PC-3 (cell line): Measurements from ENCODE around the gene NRSN1. TPM values are rescaled to one million over a fixed set of nuclear protein-coding genes. Genes with fewer than 3 reads are reported as not detected.

ENCODE experiments used
- ATAC-seq: fragments of 200-7000 bp; cut with Tn5 transposase; 2 replicates; pipeline ENCODE4 v1.9.1; 2020; ENCODE audit warnings: mild to moderate bottlenecking, moderate library complexity
- BruUV-seq: library from RNA; stranded (reverse); fragments of 400-500 nt; replicated peaks from 2 replicates; lab custom pipeline; 2021; lab: Mats Ljungman, UMichigan
- CTCF ChIA-PET: fragments of 300-600 bp; sonication (Branson Sonifier 250); formaldehyde crosslinking; loops from one replicate; lab custom pipeline; 2022; ENCODE audit warnings: antibody characterized with exemption; lab: Charles Lee
- POLR2A ChIA-PET: fragments of 300-600 bp; sonication (Branson Sonifier 250); formaldehyde crosslinking; loops from one replicate; lab custom pipeline; 2022; ENCODE audit warnings: antibody characterized with exemption; ENCODE audit not compliant: unreplicated experiment; lab: Charles Lee
- DNase-seq: peaks from one replicate; pipeline ENCODE4 v3.0.0-alpha.2; 2015
- H2AFZ ChIP-seq: fragments of 300-600 bp; sonication (generic); 2 replicates; pipeline ENCODE4 v1.6.0; 2016; ENCODE audit warnings: antibody characterized with exemption, low read length
- H3F3A ChIP-seq: fragments of 300-600 bp; sonication (generic); one replicate; pipeline ENCODE4 v1.6.0; 2017; ENCODE audit warnings: antibody characterized with exemption, low read length, control low read depth, mild to moderate bottlenecking; ENCODE audit not compliant: unreplicated experiment
- H3K27ac ChIP-seq: fragments of 300-600 bp; sonication (generic); 2 replicates; pipeline ENCODE4 v1.5.1; 2016; ENCODE audit warnings: mild to moderate bottlenecking, low read length
- H3K27me3 ChIP-seq: fragments of 300-600 bp; sonication (generic); 2 replicates; pipeline ENCODE4 v1.6.1; 2016; ENCODE audit warnings: low read length, mixed read lengths
- H3K36me3 ChIP-seq: fragments of 300-600 bp; sonication (generic); 2 replicates; pipeline ENCODE4 v1.6.1; 2016; ENCODE audit warnings: low read depth, mixed run types, low read length, mixed read lengths
- H3K4me1 ChIP-seq: fragments of 300-600 bp; sonication (generic); 2 replicates; pipeline ENCODE4 v1.5.1; 2016; ENCODE audit warnings: low read length; ENCODE audit not compliant: insufficient read depth
- H3K4me2 ChIP-seq: fragments of 300-600 bp; sonication (generic); 2 replicates; pipeline ENCODE4 v1.6.0; 2016; ENCODE audit warnings: low read length
- H3K4me3 ChIP-seq: fragments of 300-600 bp; sonication (generic); 2 replicates; pipeline ENCODE4 v1.5.1; 2016; ENCODE audit warnings: mild to moderate bottlenecking, low read length, mixed read lengths
- H3K79me2 ChIP-seq: fragments of 300-600 bp; sonication (generic); 2 replicates; pipeline ENCODE4 v1.6.1; 2017; ENCODE audit warnings: low read length, mixed read lengths
- H3K9ac ChIP-seq: fragments of 300-600 bp; sonication (generic); 2 replicates; pipeline ENCODE4 v1.6.0; 2016; ENCODE audit warnings: mild to moderate bottlenecking, low read length
- H3K9me2 ChIP-seq: fragments of 300-600 bp; sonication (generic); replicated peaks from 2 replicates; pipeline ENCODE4 v1.6.1; 2016; ENCODE audit warnings: mixed run types, low read length, mixed read lengths
- H3K9me3 ChIP-seq: fragments of 300-600 bp; sonication (generic); 2 replicates; pipeline ENCODE4 v1.6.1; 2016; ENCODE audit warnings: low read length, mixed read lengths
- H4K20me1 ChIP-seq: fragments of 300-600 bp; sonication (generic); 2 replicates; pipeline ENCODE4 v1.6.1; 2016; ENCODE audit warnings: low read length, mixed read lengths
- EZH2 ChIP-seq: fragments of 300-600 bp; sonication (generic); IDR thresholded peaks from one replicate; pipeline ENCODE4 v1.6.1; 2017; ENCODE audit warnings: antibody characterized with exemption, mild to moderate bottlenecking, low read length; ENCODE audit not compliant: unreplicated experiment
- EZH2phosphoT487 ChIP-seq: fragments of 300-600 bp; sonication (generic); IDR thresholded peaks from 2 replicates; pipeline ENCODE4 v1.6.1; 2018; ENCODE audit warnings: mild to moderate bottlenecking, antibody characterized with exemption, low read length, borderline replicate concordance
- intact Hi-C: fragments of 100-400 bp; cut with micrococcal nuclease; formaldehyde crosslinking; loops from 2 replicates; pipeline ENCODE4 v1.9.0; 2023
- total RNA-seq: library from RNA; depleted of rRNA; stranded (reverse); fragments of >200 nt; gene quantifications from 2 replicates; pipeline ENCODE4 v1.2.3, GENCODE V29; 2014
- TF ChIP-seq, protein P1 (sequence below): fragments of 300-600 bp; sonication (generic); conservative IDR thresholded peaks from 2 replicates; pipeline ENCODE4 v1.5.1; 2017; ENCODE audit warnings: antibody characterized with exemption, low read depth, mild to moderate bottlenecking, low read length

NRSN1 gene
- total RNA-seq, 1 experiment from 2014 or later: not detected

DNA sequence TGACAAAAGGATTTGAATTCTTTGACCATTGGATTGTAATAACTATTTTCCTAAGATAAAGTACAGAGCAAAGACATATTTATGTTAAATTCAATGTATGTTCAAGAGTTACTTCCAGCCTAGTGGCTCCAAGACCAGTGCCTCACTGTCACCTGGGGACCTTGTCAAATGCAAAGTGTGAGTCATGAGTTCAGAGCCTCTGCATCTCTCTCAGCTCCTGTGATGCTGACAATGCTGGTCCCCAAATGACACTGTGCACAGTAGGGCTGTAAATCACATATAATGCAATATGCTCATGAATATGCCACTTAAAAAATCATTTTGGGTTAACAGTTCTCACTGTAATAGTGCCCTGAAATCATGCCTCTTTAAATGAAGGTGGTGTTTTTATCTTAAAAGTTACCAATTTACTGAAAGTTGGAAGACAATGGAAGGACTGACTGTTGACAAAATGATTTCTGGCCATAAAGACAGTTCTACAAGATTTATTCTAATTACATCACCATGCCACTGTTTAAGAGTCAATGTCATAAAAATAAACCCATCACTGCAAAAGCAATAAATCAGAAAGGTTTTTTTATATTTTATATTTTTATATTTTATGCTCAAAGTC, 62.1 kb downstream of the NRSN1 start:
- Histone ChIP-seq H3K27ac (no peak overlapping the region), H3K4me1 (no peaks in the 10 kb centered on the region), H3K79me2 (no peaks in the 10 kb centered on the region), H3F3A (no peaks in the 10 kb centered on the region), H3K9me3 (no peaks in the 10 kb centered on the region), H3K27me3 (peaks cover 84% of the 10 kb centered on the region), H3K4me2 (no peak overlapping the region), H2AFZ (no peak overlapping the region), H3K36me3 (no peaks in the 10 kb centered on the region), H3K9me2 (no peaks in the 10 kb centered on the region), H3K9ac (no peak overlapping the region), H3K4me3 (no peak overlapping the region), H4K20me1 (no peaks in the 10 kb centered on the region)
- ATAC-seq (no peak), DNase-seq (no peak)
- CTCF ChIA-PET: no interaction called here
- TF ChIP-seq EZH2phosphoT487 (no peak), EZH2 (no peak)
- TF ChIP-seq, protein P1, sequence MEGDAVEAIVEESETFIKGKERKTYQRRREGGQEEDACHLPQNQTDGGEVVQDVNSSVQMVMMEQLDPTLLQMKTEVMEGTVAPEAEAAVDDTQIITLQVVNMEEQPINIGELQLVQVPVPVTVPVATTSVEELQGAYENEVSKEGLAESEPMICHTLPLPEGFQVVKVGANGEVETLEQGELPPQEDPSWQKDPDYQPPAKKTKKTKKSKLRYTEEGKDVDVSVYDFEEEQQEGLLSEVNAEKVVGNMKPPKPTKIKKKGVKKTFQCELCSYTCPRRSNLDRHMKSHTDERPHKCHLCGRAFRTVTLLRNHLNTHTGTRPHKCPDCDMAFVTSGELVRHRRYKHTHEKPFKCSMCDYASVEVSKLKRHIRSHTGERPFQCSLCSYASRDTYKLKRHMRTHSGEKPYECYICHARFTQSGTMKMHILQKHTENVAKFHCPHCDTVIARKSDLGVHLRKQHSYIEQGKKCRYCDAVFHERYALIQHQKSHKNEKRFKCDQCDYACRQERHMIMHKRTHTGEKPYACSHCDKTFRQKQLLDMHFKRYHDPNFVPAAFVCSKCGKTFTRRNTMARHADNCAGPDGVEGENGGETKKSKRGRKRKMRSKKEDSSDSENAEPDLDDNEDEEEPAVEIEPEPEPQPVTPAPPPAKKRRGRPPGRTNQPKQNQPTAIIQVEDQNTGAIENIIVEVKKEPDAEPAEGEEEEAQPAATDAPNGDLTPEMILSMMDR: no peak
- BruUV-seq: no TSS peak
- POLR2A ChIA-PET: no interaction called here
- intact Hi-C loops: no loop called here

DNA sequence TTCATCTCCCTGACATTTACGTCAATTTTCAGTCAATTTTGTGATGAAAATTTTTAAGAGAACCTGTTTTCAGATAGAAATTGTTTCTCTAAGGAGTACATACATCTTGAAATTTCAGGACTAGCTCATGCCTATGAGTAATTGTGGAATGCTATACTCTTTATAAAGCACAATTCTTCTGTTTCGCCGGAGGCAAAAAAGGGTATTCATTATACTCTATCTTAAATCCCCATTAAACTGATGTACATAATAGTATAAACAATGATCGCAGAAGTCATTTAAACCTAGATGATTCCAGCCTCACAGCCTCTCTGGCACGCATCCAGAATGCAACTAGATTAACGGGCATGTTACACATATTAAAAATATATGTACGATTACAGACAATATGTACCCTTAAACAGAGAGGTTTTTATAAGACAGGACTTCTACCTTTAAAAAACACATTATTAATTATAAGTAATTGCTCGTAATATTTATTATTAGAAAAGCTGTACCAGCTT, 62.6 kb downstream of the NRSN1 start:
- Histone ChIP-seq H3K79me2 (no peaks in the 10 kb centered on the region), H3K9me3 (no peaks in the 10 kb centered on the region), H2AFZ (no peak overlapping the region), H3K4me3 (no peak overlapping the region), H4K20me1 (no peaks in the 10 kb centered on the region), H3K4me2 (no peak overlapping the region), H3K4me1 (no peaks in the 10 kb centered on the region), H3K9ac (no peak overlapping the region), H3K9me2 (no peaks in the 10 kb centered on the region), H3F3A (no peaks in the 10 kb centered on the region), H3K27ac (no peak overlapping the region), H3K36me3 (no peaks in the 10 kb centered on the region), H3K27me3 (peaks cover 78% of the 10 kb centered on the region)
- no TSS peak for BruUV-seq
- TF ChIP-seq, protein P1: no peak
- TF ChIP-seq EZH2phosphoT487 (no peak), EZH2 (no peak)
- ChIA-PET CTCF (no interaction called here), POLR2A (no interaction called here)
- DNase-seq: no peak
- ATAC-seq: no peak
- intact Hi-C loops: no loop called here

DNA sequence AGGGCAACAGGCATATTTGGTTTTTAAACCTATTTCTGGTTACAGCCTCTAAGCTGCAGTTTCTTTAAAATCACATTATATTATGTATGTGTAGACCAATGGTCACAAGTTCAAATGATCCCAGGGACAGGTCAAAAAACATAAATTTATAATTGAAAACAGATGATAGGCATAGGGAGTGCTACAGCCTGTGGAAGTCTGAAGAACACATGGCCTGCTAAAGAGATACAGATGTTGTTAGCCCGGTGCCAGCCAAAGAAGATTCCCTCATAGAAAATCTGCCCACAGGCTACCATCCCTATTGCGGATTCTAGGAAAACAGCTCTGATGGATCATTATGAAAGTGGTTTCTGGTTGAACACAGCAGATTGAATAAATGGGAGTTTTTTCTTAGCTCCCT, 65.3 kb downstream of the NRSN1 start:
- no peak overlapping the region for H2AFZ ChIP-seq
- BruUV-seq: no TSS peak
- ATAC-seq: no peak

More for the DNA sequence above, 65.3 kb downstream of the NRSN1 start:
- H3K36me3 ChIP-seq: no peaks in the 10 kb centered on the region
- no peak for TF ChIP-seq EZH2
- TF ChIP-seq, protein P1: no peak
- TF ChIP-seq EZH2phosphoT487: no peak
- no peaks in the 10 kb centered on the region for H3K79me2 ChIP-seq
- H3K4me3 ChIP-seq: no peak overlapping the region
- H3K4me2 ChIP-seq: no peak overlapping the region
- no peaks in the 10 kb centered on the region for H3K9me3 ChIP-seq
- H3K4me1 ChIP-seq: no peaks in the 10 kb centered on the region
- ChIA-PET POLR2A (no interaction called here), CTCF (no interaction called here)
- H3K9ac ChIP-seq: no peak overlapping the region
- peaks cover 56% of the 10 kb centered on the region for H3K27me3 ChIP-seq
- H3F3A ChIP-seq: no peaks in the 10 kb centered on the region
- H4K20me1 ChIP-seq: no peaks in the 10 kb centered on the region
- H3K9me2 ChIP-seq: no peaks in the 10 kb centered on the region
- intact Hi-C loops: no loop called here
- no peak overlapping the region for H3K27ac ChIP-seq
- no peak for DNase-seq
